ENCODE data around the gene SLC1A5. TPM values are rescaled to one million over a fixed set of nuclear protein-coding genes. Genes with fewer than 3 reads are reported as not detected.
A peak's percentile ranks its signal among the peaks of the same experiment; 100 is the strongest.

The SLC1A5 gene
- total RNA-seq, 1 donor from 2014 or later: 304 TPM

GRCh38 chr19:46788968-46789338 lies 559 bp upstream of the SLC1A5 start:
- Mint-ChIP-seq H3K4me1 (ENCODE audit: low read depth) (peaks cover 29% of the 10 kb centered on the region), H3K36me3 (ENCODE audit: low read depth) (peaks cover 8% of the 10 kb centered on the region)

GRCh38 chr19:46787331-46788261 lies 798 bp downstream of the SLC1A5 start:
- no peaks in the 10 kb centered on the region for H3K27me3 Mint-ChIP-seq (ENCODE audit: low read depth)
- peaks cover 20% of the 10 kb centered on the region for H3K36me3 Mint-ChIP-seq (ENCODE audit: low read depth)
- peaks cover 36% of the 10 kb centered on the region for H3K4me1 Mint-ChIP-seq (ENCODE audit: low read depth)
- peak overlapping the region; percentile 99 for H3K4me3 Mint-ChIP-seq (ENCODE audit: unreplicated experiment)
- peak overlapping the region; percentile 100 for H3K27ac Mint-ChIP-seq (ENCODE audit: unreplicated experiment)
- no peak for DNase-seq (ENCODE audit: low spot score)
- no peaks in the 10 kb centered on the region for H3K9me3 Mint-ChIP-seq (ENCODE audit: low read depth)
- TF ChIP-seq CTCF (IDR thresholded peaks at IDR 0.05): no peak

More at GRCh38 chr19:46788968-46789338, 559 bp upstream of the SLC1A5 start:
- no peak for TF ChIP-seq CTCF (IDR thresholded peaks at IDR 0.05)
- H3K4me3 Mint-ChIP-seq (ENCODE audit: unreplicated experiment): no peak overlapping the region
- no peaks in the 10 kb centered on the region for H3K27me3 Mint-ChIP-seq (ENCODE audit: low read depth)
- H3K9me3 Mint-ChIP-seq (ENCODE audit: low read depth): no peaks in the 10 kb centered on the region
- H3K27ac Mint-ChIP-seq (ENCODE audit: unreplicated experiment): no peak overlapping the region
- no peak for DNase-seq (ENCODE audit: low spot score)

GRCh38 chr19:46787040-46787330 lies 1.4 kb downstream of the SLC1A5 start:
- Mint-ChIP-seq H3K27me3 (ENCODE audit: low read depth) (no peaks in the 10 kb centered on the region), H3K27ac (ENCODE audit: unreplicated experiment) (peak overlapping the region; percentile 100), H3K36me3 (ENCODE audit: low read depth) (peaks cover 26% of the 10 kb centered on the region), H3K9me3 (ENCODE audit: low read depth) (no peaks in the 10 kb centered on the region), H3K4me1 (ENCODE audit: low read depth) (peaks cover 35% of the 10 kb centered on the region), H3K4me3 (ENCODE audit: unreplicated experiment) (peak overlapping the region; percentile 99)
- TF ChIP-seq CTCF (IDR thresholded peaks at IDR 0.05): no peak
- no peak for DNase-seq (ENCODE audit: low spot score)

- peak overlapping the region; percentile 100 for H3K27ac Mint-ChIP-seq (ENCODE audit: unreplicated experiment)
- TF ChIP-seq CTCF (IDR thresholded peaks at IDR 0.05): no peak
- peak overlapping the region; percentile 99 for H3K4me3 Mint-ChIP-seq (ENCODE audit: unreplicated experiment)
- H3K9me3 Mint-ChIP-seq (ENCODE audit: low read depth): no peaks in the 10 kb centered on the region
- peaks cover 30% of the 10 kb centered on the region for H3K36me3 Mint-ChIP-seq (ENCODE audit: low read depth)
- DNase-seq (ENCODE audit: low spot score): no peak
- peaks cover 37% of the 10 kb centered on the region for H3K4me1 Mint-ChIP-seq (ENCODE audit: low read depth)
- H3K27me3 Mint-ChIP-seq (ENCODE audit: low read depth): no peaks in the 10 kb centered on the region
Measured at GRCh38 chr19:46786236-46787039, 2.0 kb downstream of the SLC1A5 start.

GRCh38 chr19:46785980-46786235 lies 2.5 kb downstream of the SLC1A5 start:
- Mint-ChIP-seq H3K4me1 (ENCODE audit: low read depth) (peaks cover 38% of the 10 kb centered on the region), H3K36me3 (ENCODE audit: low read depth) (peaks cover 31% of the 10 kb centered on the region), H3K4me3 (ENCODE audit: unreplicated experiment) (peak overlapping the region; percentile 99), H3K27ac (ENCODE audit: unreplicated experiment) (peak overlapping the region; percentile 100), H3K9me3 (ENCODE audit: low read depth) (no peaks in the 10 kb centered on the region), H3K27me3 (ENCODE audit: low read depth) (no peaks in the 10 kb centered on the region)
- no peak for TF ChIP-seq CTCF (IDR thresholded peaks at IDR 0.05)
- DNase-seq (ENCODE audit: low spot score): no peak

All from chondrocyte (in vitro differentiated cells).